Neural progenitor cell (in vitro differentiated cells): ENCODE data around the gene NUDT16L1.

Experiments
- CTCF ChIP-seq: fragments of 200-600 bp; sonication (generic); IDR thresholded peaks from 2 replicates; pipeline ENCODE4 v1.5.1; 2017; ENCODE audit warnings: antibody characterized with exemption, mild to moderate bottlenecking
- EZH2 ChIP-seq: fragments of 200-600 bp; sonication (generic); IDR thresholded peaks from 2 replicates; pipeline ENCODE4 v1.6.1; 2017; ENCODE audit warnings: antibody characterized with exemption, mild to moderate bottlenecking, moderate library complexity
- EZH2phosphoT487 ChIP-seq: fragments of 200-600 bp; sonication (generic); IDR thresholded peaks from 2 replicates; pipeline ENCODE4 v1.6.1; 2017; ENCODE audit warnings: antibody characterized with exemption

- TF ChIP-seq CTCF: no peak
- TF ChIP-seq EZH2: no peak
- no peak for TF ChIP-seq EZH2phosphoT487
These were observed 4.7 kb upstream of the NUDT16L1 start for GRCh38 chr16:4688674-4689045.
